Stimulated activated effector memory CD8-positive, alpha-beta T cell treated with anti-CD3 and anti-CD28 coated beads, Interleukin-12 subunit alpha, Interleukin-12 subunit beta, amount 100 ng/mL, for 72 hours (primary cell): ENCODE measurements around the gene ADCY2.

ENCODE experiments used
- ATAC-seq: fragments of 150-1000 bp; cut with Tn5 transposase; 2 replicates; pipeline ENCODE4 v1.10.0; 2021
- DNase-seq, 2 donors: peaks; one replicate each; pipeline ENCODE4 v3.0.0; 2021 to 2022; ENCODE audit warnings: low spot score in 2 of 2
- H3K27ac Mint-ChIP-seq: one replicate; pipeline ENCODE4 v1.8.0; 2022; ENCODE audit warnings: mild to moderate bottlenecking, mixed read lengths
- H3K36me3 Mint-ChIP-seq: one replicate; pipeline ENCODE4 v1.8.0; 2022; ENCODE audit warnings: mild to moderate bottlenecking, mixed read lengths
- H3K4me1 Mint-ChIP-seq: one replicate; pipeline ENCODE4 v1.8.0; 2022; ENCODE audit warnings: mixed read lengths
- H3K4me3 Mint-ChIP-seq: one replicate; pipeline ENCODE4 v1.8.0; 2022; ENCODE audit warnings: mild to moderate bottlenecking, mixed read lengths
- H3K9me3 Mint-ChIP-seq: one replicate; pipeline ENCODE4 v1.8.0; 2022; ENCODE audit warnings: mixed read lengths

The ADCY2 gene

DNA sequence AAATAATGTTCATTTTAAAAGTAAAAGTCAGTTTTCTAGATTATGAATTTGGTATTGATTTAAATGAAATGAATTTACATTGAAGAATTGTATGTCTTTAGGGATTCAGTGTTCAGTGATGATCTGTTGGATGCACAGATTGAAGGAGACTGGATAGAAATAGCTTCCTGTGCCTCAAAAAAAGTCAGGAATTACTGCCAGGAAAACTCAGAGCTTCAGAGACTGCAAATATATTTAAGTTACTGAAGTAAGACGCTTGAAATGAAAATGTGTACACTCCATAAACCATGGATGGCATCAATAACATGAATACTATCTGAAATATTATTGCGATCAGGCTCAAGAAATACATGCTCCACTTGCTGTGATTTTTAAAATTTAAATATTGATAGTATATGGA, 60.3 kb downstream of the ADCY2 start:
- H3K27ac Mint-ChIP-seq = no peak overlapping the region
- H3K36me3 Mint-ChIP-seq = no peaks in the 10 kb centered on the region
- ATAC-seq (no peak), DNase-seq (no peak)
- H3K4me1 Mint-ChIP-seq = no peaks in the 10 kb centered on the region
- no peak overlapping the region for H3K4me3 Mint-ChIP-seq
- peaks cover 7% of the 10 kb centered on the region for H3K9me3 Mint-ChIP-seq

DNA sequence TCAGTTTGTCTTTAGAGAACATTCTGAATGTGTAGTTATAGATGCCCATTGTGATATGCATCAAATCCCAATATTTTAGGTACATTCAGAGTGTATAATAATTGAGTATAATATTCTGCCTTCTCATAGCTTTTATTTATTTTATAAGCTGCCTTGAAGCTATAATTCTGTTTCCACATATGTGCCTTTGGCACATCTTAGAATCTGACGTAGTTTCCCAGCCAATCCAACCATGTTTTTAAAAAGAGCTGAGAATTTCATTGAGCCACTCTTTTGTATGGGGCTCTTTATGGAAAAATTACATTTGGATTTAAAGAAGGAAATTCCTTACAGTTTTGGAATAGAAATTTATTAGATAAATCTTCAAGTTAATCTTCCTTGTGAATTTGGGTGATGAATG, 65.4 kb downstream of the ADCY2 start:
- Mint-ChIP-seq H3K4me3 (no peak overlapping the region), H3K9me3 (no peaks in the 10 kb centered on the region), H3K36me3 (no peaks in the 10 kb centered on the region), H3K27ac (no peak overlapping the region), H3K4me1 (no peaks in the 10 kb centered on the region)
- DNase-seq (no peak), ATAC-seq (no peak)

DNA sequence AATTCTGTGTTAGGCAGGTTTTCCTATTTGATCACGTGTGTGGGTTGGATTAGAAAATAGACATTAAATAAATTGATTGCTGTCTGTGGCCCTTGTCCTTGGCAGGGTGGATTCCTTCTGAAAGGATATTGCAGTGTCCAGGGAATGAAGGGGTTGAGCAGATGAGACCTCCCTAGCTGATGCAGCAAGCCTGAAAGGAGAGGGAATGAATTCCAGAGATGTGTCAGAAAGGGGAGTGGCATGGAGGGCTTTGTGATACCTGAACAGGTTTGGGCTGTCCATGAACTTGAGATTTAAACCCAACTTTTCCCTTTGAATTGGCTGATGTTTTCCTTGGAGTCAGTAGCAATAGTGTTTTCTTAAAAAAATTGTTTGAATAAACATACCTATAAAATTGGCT, 66.8 kb downstream of the ADCY2 start:
- Mint-ChIP-seq H3K4me3 (no peak overlapping the region), H3K9me3 (no peaks in the 10 kb centered on the region), H3K4me1 (no peaks in the 10 kb centered on the region), H3K36me3 (no peaks in the 10 kb centered on the region), H3K27ac (no peak overlapping the region)
- no peak for ATAC-seq
- DNase-seq = no peak

DNA sequence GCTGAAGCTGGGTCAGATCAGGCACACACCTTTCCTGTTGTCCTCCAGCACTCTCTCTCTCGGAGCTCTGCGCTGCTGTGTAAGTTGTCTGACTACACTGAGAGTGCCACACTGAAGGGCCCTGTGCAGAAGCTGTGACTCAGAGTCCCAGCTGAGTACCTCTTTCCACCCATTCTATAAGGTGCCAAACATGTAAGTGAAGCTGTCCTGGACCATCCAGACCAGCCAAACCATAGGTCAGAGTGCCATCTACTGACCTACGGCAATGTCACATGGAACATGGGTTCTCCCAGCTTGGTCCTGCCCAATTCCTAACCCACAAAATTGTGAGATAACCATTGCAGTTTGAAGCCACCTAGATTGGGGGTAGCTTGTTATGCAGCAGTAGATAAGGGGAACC, 68.2 kb downstream of the ADCY2 start:
- Mint-ChIP-seq H3K4me1 (no peaks in the 10 kb centered on the region), H3K36me3 (no peaks in the 10 kb centered on the region), H3K4me3 (no peak overlapping the region)

DNA sequence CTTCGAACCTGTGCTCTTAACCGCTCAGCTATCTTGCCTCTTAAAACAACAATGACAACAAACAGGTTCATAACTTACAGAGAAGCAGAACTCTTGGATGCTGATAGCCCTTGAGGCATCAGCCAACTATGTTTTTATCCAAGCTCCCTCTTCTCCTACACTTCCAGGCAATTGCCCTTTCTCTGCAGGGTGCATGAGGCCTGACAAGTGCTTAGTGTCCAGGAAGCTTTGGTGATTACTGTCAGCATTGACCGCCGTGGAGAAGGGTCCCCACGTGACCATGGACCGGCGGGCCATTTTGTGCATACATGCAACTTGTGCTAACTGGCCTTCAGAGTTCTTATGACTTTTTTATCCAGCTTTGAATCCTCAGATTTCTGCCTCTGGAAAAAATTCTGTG, 71.2 kb downstream of the ADCY2 start:
- DNase-seq = no peak
- peaks cover 11% of the 10 kb centered on the region for H3K9me3 Mint-ChIP-seq
- no peaks in the 10 kb centered on the region for H3K36me3 Mint-ChIP-seq
- H3K4me3 Mint-ChIP-seq = no peak overlapping the region
- H3K27ac Mint-ChIP-seq = no peak overlapping the region
- no peak for ATAC-seq
- no peaks in the 10 kb centered on the region for H3K4me1 Mint-ChIP-seq

More for the DNA sequence above, 68.2 kb downstream of the ADCY2 start:
- Mint-ChIP-seq H3K9me3 (peaks cover 3% of the 10 kb centered on the region), H3K27ac (no peak overlapping the region)
- ATAC-seq = no peak
- no peak for DNase-seq

DNA sequence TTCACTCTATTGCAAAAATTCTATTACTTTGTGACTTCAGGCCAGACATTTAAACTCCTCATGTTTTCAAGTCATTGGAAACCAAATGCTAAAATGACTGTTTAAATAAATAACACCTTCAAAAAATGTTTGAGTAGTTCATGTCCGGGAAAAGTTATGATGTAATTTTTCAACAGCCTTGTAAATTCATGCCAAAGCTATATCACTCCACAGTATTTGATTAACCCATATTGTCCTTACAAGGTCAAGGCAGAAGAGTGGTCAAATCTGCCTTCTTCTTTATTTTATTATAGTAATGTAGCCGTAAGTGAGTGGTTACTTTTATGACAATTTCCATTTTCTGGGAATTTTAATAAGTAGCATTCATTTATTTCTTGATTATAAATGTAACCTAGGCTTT, 72.8 kb downstream of the ADCY2 start:
- Mint-ChIP-seq H3K4me3 (no peak overlapping the region), H3K36me3 (no peaks in the 10 kb centered on the region), H3K4me1 (no peaks in the 10 kb centered on the region), H3K9me3 (peaks cover 11% of the 10 kb centered on the region), H3K27ac (no peak overlapping the region)
- DNase-seq (no peak), ATAC-seq (no peak)

DNA sequence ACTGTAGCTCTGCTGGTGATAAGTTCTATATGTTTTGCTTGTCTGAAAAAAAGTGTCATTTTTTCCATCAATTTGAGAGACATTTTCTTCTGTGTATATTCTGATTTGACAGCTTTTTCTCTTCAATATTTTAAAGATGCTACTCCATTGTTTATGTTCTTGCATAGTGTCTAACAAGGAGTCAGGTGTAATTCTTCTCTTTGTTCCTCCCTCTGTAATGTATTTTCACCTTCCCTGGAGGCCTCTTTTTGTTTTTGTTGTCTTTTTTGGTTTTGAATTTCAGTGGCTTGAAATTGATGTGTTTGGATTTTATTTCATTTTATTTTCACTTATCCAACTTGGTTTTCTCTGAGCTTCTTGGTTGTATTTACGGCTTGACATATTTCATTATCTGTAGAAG, 75.8 kb downstream of the ADCY2 start:
- Mint-ChIP-seq H3K9me3 (peaks cover 17% of the 10 kb centered on the region), H3K27ac (no peak overlapping the region), H3K36me3 (no peaks in the 10 kb centered on the region), H3K4me1 (no peaks in the 10 kb centered on the region), H3K4me3 (no peak overlapping the region)
- DNase-seq (no peak), ATAC-seq (no peak)

DNA sequence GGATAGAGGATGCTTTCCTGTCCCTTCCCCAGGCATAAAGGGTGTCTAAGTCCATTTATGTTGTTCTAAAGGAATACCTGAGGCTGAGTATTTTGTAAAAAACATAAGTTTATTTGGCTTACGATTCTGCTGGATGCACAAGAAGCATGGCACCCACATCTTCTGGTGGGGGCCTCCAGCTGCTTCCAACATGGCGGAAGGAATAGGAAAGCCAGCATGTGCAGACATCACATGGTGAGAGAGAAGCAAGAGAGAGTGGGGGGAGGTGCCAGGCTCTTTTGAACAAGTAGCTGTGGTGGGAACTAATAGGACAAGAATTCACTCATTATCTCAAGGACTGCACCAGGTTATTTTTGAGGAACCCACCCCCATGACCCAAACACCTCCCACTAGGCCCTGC, 77.2 kb downstream of the ADCY2 start:
- Mint-ChIP-seq H3K9me3 (peaks cover 14% of the 10 kb centered on the region), H3K27ac (no peak overlapping the region), H3K4me1 (no peaks in the 10 kb centered on the region), H3K4me3 (no peak overlapping the region), H3K36me3 (no peaks in the 10 kb centered on the region)
- ATAC-seq = no peak
- DNase-seq = no peak

DNA sequence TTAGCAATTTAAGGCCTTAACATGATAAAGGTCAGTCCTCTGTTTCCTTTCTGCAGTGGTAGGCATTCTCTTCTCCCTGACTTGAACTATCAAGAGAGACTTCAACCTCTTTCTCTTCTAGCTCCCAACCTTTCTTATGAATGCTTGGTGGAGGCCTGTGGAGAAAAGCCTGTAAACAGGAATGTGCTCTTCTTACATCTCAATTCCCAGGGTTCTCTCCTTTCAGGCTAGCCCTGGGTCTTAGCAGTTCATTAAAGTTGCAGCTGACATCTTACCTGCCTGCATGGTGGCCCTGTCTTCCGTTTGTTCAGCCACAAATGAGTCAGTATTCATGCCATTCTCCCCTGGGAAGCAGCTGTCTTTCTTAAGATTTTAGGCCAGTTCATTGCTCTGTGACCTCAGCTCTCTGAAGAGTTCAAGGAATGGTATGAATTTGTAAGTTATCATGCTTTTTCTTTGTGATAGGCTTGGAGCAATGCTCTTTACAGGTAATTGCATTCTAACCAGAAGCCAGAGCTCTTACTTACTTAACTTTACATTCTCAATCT, 77.8 kb downstream of the ADCY2 start:
- ATAC-seq (no peak), DNase-seq (no peak)
- Mint-ChIP-seq H3K9me3 (peaks cover 13% of the 10 kb centered on the region), H3K4me3 (no peak overlapping the region), H3K36me3 (no peaks in the 10 kb centered on the region), H3K4me1 (no peaks in the 10 kb centered on the region), H3K27ac (no peak overlapping the region)

DNA sequence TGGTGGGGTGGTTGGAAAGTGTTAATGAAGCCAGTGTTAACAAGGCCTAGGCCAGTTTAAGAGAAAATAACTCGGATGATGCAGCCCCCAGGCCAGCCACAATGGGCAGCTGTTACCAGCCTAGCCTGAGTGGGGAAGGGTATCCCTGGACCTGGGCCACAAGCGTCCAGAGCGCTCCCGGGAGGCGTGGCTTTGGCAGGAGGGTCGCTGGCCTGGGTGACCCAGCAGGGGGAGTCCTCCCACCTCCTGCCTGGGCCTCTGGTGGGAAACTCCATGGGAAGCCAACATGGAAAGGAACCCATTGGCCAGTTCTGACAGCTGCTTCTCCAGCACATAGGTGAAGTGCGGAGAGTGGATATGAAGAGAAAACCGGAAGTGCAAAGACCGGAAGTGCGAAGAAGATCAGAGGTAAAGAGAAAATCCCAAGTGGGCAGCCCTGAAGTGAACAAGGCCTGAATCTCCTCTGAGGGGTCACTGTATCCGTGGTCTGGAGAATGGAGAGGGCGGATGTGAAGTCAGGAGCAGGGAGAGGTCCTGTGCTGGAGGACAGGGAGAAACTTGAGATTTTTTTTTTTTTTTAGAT, 79.0 kb downstream of the ADCY2 start:
- Mint-ChIP-seq H3K27ac (no peak overlapping the region), H3K9me3 (peaks cover 13% of the 10 kb centered on the region), H3K4me1 (no peaks in the 10 kb centered on the region), H3K36me3 (no peaks in the 10 kb centered on the region), H3K4me3 (no peak overlapping the region)
- DNase-seq = no peak
- no peak for ATAC-seq

DNA sequence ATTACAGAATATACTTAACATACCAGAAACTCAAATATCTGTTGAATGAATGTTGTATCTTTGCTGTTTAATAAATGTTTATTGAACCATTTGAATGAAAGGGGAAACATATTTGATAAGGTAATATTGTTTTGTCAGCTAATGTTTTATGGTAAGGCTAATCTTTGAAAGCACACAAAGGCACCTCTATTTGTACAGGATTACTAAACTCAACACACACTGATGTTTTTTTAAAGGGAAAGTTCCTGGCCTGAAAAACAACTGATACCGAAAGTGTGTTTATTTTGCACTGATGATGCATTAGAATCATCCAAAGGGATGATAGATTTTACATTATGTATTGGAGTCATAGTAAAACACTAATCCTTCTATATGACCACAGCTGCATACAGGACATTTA, 82.5 kb downstream of the ADCY2 start:
- Mint-ChIP-seq H3K36me3 (no peaks in the 10 kb centered on the region), H3K4me1 (no peaks in the 10 kb centered on the region), H3K4me3 (no peak overlapping the region), H3K27ac (no peak overlapping the region), H3K9me3 (peaks cover 9% of the 10 kb centered on the region)
- DNase-seq (no peak), ATAC-seq (no peak)

DNA sequence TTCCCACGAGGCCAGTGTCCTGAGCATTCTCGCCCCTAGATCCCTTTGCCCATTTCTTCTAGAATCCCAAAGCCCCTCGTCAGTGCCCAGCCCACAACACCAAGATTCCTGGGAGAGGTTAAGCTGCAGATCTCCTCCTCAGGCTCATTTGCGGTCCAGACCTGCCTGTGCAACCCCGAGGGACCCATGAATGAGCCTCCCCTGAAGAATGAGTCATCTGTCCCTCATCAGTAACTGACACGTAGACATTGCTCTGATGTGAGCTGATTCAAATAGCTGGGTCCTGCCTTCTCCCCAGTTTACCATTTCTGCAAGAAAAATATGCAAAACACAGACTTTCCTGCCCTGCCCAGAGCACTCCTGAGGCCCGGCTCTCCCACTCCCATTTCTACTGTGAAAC, 92.8 kb downstream of the ADCY2 start:
- Mint-ChIP-seq H3K27ac (no peak overlapping the region), H3K36me3 (no peaks in the 10 kb centered on the region), H3K9me3 (peaks cover 18% of the 10 kb centered on the region), H3K4me3 (no peak overlapping the region), H3K4me1 (no peaks in the 10 kb centered on the region)
- ATAC-seq (no peak), DNase-seq (no peak)

DNA sequence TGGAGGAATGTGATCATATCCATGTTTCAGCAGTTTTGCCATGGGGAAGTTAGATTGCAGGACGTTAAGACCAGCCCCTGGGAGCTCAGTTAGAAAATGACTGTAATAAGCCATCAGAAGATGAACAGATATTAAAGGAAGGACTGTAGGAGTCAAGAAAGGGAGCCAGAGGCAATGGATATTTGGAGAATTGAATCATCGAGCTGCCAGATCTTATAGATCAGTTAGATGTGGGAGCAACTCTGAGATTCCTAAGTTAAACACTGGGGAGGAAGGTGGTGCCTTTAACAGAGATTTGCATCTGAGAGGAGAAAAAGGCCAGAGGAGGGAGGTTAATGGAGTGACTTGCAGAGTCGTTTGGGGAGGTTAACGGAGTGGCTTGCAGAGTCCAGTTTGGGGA, 96.4 kb downstream of the ADCY2 start:
- Mint-ChIP-seq H3K4me1 (no peaks in the 10 kb centered on the region), H3K36me3 (no peaks in the 10 kb centered on the region), H3K9me3 (peaks cover 16% of the 10 kb centered on the region), H3K4me3 (no peak overlapping the region), H3K27ac (no peak overlapping the region)
- DNase-seq (no peak), ATAC-seq (no peak)

DNA sequence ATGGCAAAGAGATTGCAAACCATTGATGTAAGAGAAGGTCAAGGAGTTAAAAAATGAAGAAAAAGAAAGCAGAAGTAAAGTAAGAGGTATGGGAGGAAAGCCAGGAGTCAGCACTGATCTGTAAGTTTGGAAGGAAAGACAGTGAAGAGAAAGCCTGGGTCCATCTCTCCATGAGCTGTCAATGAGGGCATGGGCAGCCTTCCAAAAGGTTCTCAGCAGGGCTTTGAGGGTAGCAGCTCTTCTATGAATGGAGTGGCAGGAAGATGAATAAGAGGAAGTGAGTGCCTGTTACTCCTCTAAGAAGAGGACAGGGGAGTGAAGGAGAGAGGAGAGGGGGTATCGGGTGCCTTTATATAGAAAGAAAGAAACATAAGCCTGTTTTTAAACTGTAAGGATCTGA, 97.1 kb downstream of the ADCY2 start:
- Mint-ChIP-seq H3K9me3 (peaks cover 16% of the 10 kb centered on the region), H3K36me3 (no peaks in the 10 kb centered on the region), H3K4me1 (no peaks in the 10 kb centered on the region), H3K4me3 (no peak overlapping the region), H3K27ac (no peak overlapping the region)
- no peak for ATAC-seq
- DNase-seq = no peak

DNA sequence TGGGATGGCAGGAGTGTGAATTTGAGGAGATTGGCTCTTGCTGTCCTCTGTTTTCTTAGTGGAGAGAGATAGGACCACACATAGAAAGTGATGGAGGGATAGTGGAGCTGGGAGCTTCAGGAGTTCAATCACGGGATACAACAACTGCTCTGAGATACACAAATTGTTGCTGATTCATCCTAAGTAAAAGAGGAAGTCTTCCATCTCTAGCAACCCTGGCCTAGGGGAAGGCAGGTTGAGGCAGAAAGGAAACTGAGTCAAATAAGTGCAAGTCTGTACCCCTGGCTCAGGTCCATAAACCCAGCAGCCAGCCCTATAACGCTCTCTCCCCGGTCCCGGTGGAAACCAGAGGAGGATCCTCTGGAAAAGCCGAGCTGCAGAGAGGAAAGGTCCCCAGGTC, 97.7 kb downstream of the ADCY2 start:
- no peak for ATAC-seq
- Mint-ChIP-seq H3K36me3 (no peaks in the 10 kb centered on the region), H3K27ac (no peak overlapping the region), H3K4me3 (no peak overlapping the region), H3K9me3 (peaks cover 12% of the 10 kb centered on the region), H3K4me1 (no peaks in the 10 kb centered on the region)
- no peak for DNase-seq

DNA sequence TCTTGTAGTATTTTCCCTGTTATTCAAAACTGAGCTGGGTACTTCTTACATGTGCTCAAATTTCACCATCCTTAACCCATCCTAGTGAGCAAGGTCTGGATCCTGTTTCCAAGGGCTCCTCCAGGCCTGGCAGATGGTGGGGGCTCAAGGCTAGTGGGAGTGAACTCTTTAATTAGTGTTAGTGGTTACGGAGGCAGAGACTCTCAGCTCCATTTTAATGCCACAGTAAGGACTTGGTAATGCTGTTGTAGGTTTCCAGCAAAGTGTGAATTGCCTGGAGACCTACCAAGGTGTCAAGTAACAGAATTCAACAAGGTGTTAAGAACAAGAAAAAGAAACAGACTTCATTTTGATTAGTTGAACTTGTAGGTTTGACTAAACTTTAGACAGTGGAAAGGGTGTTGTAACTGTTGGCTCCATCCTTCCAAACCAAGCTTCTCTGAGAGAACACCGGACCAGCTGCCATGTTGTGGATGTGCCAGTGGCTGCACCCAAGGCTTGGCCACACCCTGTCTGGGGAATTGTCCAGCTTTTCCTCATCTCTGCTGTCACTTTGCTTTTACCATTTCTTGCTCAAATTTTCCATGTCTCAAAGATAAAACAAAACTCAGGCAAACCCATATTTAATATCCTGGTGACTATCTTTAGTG, 98.7 kb downstream of the ADCY2 start:
- DNase-seq = no peak
- Mint-ChIP-seq H3K27ac (no peak overlapping the region), H3K4me3 (no peak overlapping the region), H3K4me1 (no peaks in the 10 kb centered on the region), H3K36me3 (no peaks in the 10 kb centered on the region), H3K9me3 (peaks cover 5% of the 10 kb centered on the region)
- ATAC-seq = no peak
